Measurements from ENCODE around the gene PLPP4. TPM values are rescaled to one million over a fixed set of nuclear protein-coding genes. Genes with fewer than 3 reads are reported as not detected.

Gene PLPP4
- total and polyA plus RNA-seq, 2 of the 13 experiments (the other 11 are each of a cell fraction or from before 2014, with no cell fraction given) = not detected

GRCh38 chr10:120578890-120579289 lies 121.9 kb downstream of the PLPP4 start:
- Histone ChIP-seq H3K4me2 (ENCODE audit: low read depth, low read length) (no peak overlapping the region), H3K4me3 (replicated peaks in 1 of 3; ENCODE audit: insufficient read depth in 1 of 3, low read depth in 2 of 3, low read length in 3 of 3) (no peak overlapping the region), H3K36me3 (replicated peaks in 1 of 2; ENCODE audit: control insufficient read depth in 1 of 2, insufficient read depth in 2 of 2, low read length in 2 of 2) (no peaks in the 10 kb centered on the region), H2AFZ (ENCODE audit: low read length) (no peak overlapping the region), H4K20me1 (ENCODE audit: insufficient read depth, low read length) (no peaks in the 10 kb centered on the region), H3K27me3 (ENCODE audit: control insufficient read depth in 1 of 2, insufficient read depth in 2 of 2, low read length in 2 of 2) (no peaks in the 10 kb centered on the region), H3K9ac (ENCODE audit: insufficient read depth, low read depth, low read length) (no peak overlapping the region), H3K27ac (ENCODE audit: extremely low read length, insufficient read depth, low read length) (no peak overlapping the region), H3K4me1 (ENCODE audit: insufficient read depth, low read length) (peaks cover 8% of the 10 kb centered on the region; the same call in 1 of the 2 replicates), H3K79me2 (ENCODE audit: insufficient read depth, low read length) (no peaks in the 10 kb centered on the region), H3K9me3 (ENCODE audit: low read length) (no peaks in the 10 kb centered on the region)
- ChIA-PET CTCF (ENCODE audit: low intra/inter-chr PET ratio, low total read pairs) (no interaction called here), POLR2A (no interaction called here)
- in situ Hi-C loops (cut with HindIII; ENCODE audit: extremely low pct_ligation_motif_present, low pct_unique_long_range_greater_than_20kb) = no loop called here
- ATAC-seq = no peak
- no peak for DNase-seq (ENCODE audit: low spot score)
- intact Hi-C loops (cut with micrococcal nuclease; ENCODE audit: unreplicated experiment) = no loop called here
- FAIRE-seq = no peak
- WGBS (ENCODE audit: low lambda C conversion rate) = 46% methylated on average over 4 of the region's 4 CpGs
- BruUV-seq (replicated peaks) = no TSS peak
- TF ChIP-seq, protein P1, sequence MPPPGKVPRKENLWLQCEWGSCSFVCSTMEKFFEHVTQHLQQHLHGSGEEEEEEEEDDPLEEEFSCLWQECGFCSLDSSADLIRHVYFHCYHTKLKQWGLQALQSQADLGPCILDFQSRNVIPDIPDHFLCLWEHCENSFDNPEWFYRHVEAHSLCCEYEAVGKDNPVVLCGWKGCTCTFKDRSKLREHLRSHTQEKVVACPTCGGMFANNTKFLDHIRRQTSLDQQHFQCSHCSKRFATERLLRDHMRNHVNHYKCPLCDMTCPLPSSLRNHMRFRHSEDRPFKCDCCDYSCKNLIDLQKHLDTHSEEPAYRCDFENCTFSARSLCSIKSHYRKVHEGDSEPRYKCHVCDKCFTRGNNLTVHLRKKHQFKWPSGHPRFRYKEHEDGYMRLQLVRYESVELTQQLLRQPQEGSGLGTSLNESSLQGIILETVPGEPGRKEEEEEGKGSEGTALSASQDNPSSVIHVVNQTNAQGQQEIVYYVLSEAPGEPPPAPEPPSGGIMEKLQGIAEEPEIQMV (CRISPR knock-in tag; IDR thresholded peaks at IDR 0.05; ENCODE audit: low read depth) = no peak
- TF ChIP-seq NFYB (CRISPR knock-in tag; IDR thresholded peaks at IDR 0.05) (no peak), TFDP2 (CRISPR knock-in tag; IDR thresholded peaks at IDR 0.05) (no peak), ZHX2 (IDR thresholded peaks at IDR 0.05; ENCODE audit: low read depth) (no peak), ZHX2 (CRISPR knock-in tag; IDR thresholded peaks at IDR 0.05; ENCODE audit: borderline replicate concordance) (no peak), SAP130 (CRISPR knock-in tag; IDR thresholded peaks at IDR 0.05; ENCODE audit: low read depth) (no peak), MAFK (conservative IDR thresholded peaks at IDR 0.05 in 1 of 2, IDR thresholded peaks at IDR 0.05 in 1 of 2; ENCODE audit: low read length in 2 of 2) (no peak), ZNF879 (CRISPR knock-in tag; IDR thresholded peaks at IDR 0.05) (no peak)
- TF ChIP-seq, protein P2, sequence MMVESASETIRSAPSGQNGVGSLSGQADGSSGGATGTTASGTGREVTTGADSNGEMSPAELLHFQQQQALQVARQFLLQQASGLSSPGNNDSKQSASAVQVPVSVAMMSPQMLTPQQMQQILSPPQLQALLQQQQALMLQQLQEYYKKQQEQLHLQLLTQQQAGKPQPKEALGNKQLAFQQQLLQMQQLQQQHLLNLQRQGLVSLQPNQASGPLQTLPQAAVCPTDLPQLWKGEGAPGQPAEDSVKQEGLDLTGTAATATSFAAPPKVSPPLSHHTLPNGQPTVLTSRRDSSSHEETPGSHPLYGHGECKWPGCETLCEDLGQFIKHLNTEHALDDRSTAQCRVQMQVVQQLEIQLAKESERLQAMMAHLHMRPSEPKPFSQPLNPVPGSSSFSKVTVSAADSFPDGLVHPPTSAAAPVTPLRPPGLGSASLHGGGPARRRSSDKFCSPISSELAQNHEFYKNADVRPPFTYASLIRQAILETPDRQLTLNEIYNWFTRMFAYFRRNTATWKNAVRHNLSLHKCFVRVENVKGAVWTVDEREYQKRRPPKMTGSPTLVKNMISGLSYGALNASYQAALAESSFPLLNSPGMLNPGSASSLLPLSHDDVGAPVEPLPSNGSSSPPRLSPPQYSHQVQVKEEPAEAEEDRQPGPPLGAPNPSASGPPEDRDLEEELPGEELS (CRISPR knock-in tag; IDR thresholded peaks at IDR 0.05) = no peak
- TF ChIP-seq, protein P3, sequence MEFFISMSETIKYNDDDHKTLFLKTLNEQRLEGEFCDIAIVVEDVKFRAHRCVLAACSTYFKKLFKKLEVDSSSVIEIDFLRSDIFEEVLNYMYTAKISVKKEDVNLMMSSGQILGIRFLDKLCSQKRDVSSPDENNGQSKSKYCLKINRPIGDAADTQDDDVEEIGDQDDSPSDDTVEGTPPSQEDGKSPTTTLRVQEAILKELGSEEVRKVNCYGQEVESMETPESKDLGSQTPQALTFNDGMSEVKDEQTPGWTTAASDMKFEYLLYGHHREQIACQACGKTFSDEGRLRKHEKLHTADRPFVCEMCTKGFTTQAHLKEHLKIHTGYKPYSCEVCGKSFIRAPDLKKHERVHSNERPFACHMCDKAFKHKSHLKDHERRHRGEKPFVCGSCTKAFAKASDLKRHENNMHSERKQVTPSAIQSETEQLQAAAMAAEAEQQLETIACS (CRISPR knock-in tag; IDR thresholded peaks at IDR 0.05) = no peak
- TF ChIP-seq, protein P4, sequence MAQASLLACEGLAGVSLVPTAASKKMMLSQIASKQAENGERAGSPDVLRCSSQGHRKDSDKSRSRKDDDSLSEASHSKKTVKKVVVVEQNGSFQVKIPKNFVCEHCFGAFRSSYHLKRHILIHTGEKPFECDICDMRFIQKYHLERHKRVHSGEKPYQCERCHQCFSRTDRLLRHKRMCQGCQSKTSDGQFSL (CRISPR knock-in tag; IDR thresholded peaks at IDR 0.05) = no peak

Data from HepG2 (cell line).